Chondrocyte (in vitro differentiated cells): Measurements from ENCODE around the gene CARF. TPM values are rescaled to one million over a fixed set of nuclear protein-coding genes. Genes with fewer than 3 reads are reported as not detected.

Experiments used
- DNase-seq: peaks from one replicate; pipeline ENCODE4 v3.0.0; 2021; ENCODE audit warnings: mixed read lengths, low spot score
- H3K27ac Mint-ChIP-seq: one replicate; pipeline ENCODE4 v1.8.0; 2021; ENCODE audit warnings: mild to moderate bottlenecking, moderate library complexity, mixed read lengths; ENCODE audit not compliant: unreplicated experiment
- H3K27me3 Mint-ChIP-seq: 2 replicates; pipeline ENCODE4 v1.8.0; 2021; ENCODE audit warnings: low read depth, mixed read lengths
- H3K36me3 Mint-ChIP-seq: 2 replicates; pipeline ENCODE4 v1.8.0; 2021; ENCODE audit warnings: low read depth, mixed read lengths
- H3K4me1 Mint-ChIP-seq: 2 replicates; pipeline ENCODE4 v1.8.0; 2021; ENCODE audit warnings: low read depth, mild to moderate bottlenecking, mixed read lengths
- H3K4me3 Mint-ChIP-seq: one replicate; pipeline ENCODE4 v1.8.0; 2021; ENCODE audit warnings: mild to moderate bottlenecking, moderate library complexity, mixed read lengths; ENCODE audit not compliant: unreplicated experiment
- H3K9me3 Mint-ChIP-seq: 2 replicates; pipeline ENCODE4 v1.8.0; 2021; ENCODE audit warnings: low read depth, mixed read lengths
- CTCF ChIP-seq: fragments of 200-600 bp; sonication (generic); IDR thresholded peaks from 2 replicates; pipeline ENCODE4 v1.5.0; 2021; ENCODE audit warnings: antibody characterized with exemption, mild to moderate bottlenecking, moderate library complexity
- total RNA-seq: library from RNA; stranded (reverse); gene quantifications from 3 replicates; pipeline ENCODE4 v1.2.1, GENCODE V29; 2021

Gene CARF
- total RNA-seq, 1 donor from 2014 or later, result 8.4 TPM

GRCh38 chr2:202932425-202933138 is 20.5 kb downstream of the CARF start:
- no peak overlapping the region for H3K4me3 Mint-ChIP-seq
- TF ChIP-seq CTCF, result peak; percentile 18
- no peak for DNase-seq

DNA sequence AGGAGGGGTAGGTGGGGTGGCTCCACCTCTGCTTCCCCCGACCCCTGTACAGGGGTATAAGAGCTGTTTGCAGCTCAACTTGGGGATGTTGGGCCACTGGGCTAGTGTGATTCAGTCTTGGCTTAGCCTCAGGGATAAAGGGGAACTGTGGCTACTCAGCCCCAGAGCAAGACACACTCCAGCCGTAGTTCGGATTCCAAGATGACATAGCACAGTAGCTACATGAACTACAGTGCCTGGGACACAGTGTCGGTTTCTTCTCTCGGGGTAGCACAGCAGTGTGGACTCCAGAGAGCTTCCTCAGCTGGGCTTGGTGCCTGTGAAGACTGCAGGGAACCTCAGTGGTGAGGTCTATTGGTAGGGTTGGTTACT is 21.1 kb downstream of the CARF start:
- H3K4me3 Mint-ChIP-seq, result no peak overlapping the region
- peaks cover 23% of the 10 kb centered on the region for H3K4me1 Mint-ChIP-seq
- H3K9me3 Mint-ChIP-seq, result no peaks in the 10 kb centered on the region
- DNase-seq, result no peak
- TF ChIP-seq CTCF, result no peak
- peak overlapping the region; percentile 87 for H3K27ac Mint-ChIP-seq
- peaks cover 9% of the 10 kb centered on the region for H3K36me3 Mint-ChIP-seq
- no peaks in the 10 kb centered on the region for H3K27me3 Mint-ChIP-seq

More at GRCh38 chr2:202932425-202933138, 20.5 kb downstream of the CARF start:
- H3K4me1 Mint-ChIP-seq, result peaks cover 23% of the 10 kb centered on the region
- H3K27me3 Mint-ChIP-seq, result no peaks in the 10 kb centered on the region
- H3K36me3 Mint-ChIP-seq, result peaks cover 10% of the 10 kb centered on the region
- peak overlapping the region; percentile 87 for H3K27ac Mint-ChIP-seq
- H3K9me3 Mint-ChIP-seq, result no peaks in the 10 kb centered on the region

- Mint-ChIP-seq H3K36me3 (peaks cover 13% of the 10 kb centered on the region), H3K27ac (peak overlapping the region; percentile 87), H3K4me3 (no peak overlapping the region), H3K4me1 (peaks cover 23% of the 10 kb centered on the region), H3K27me3 (no peaks in the 10 kb centered on the region), H3K9me3 (no peaks in the 10 kb centered on the region)
- DNase-seq, result no peak
- no peak for TF ChIP-seq CTCF
Measured at GRCh38 chr2:202933958-202934357, 21.9 kb downstream of the CARF start.

GRCh38 chr2:202934456-202934855 is 22.4 kb downstream of the CARF start:
- no peak for DNase-seq
- H3K27ac Mint-ChIP-seq, result no peak overlapping the region
- TF ChIP-seq CTCF, result no peak

GRCh38 chr2:202938960-202939359 is 26.9 kb downstream of the CARF start:
- Mint-ChIP-seq H3K4me1 (no peaks in the 10 kb centered on the region), H3K4me3 (no peak overlapping the region), H3K27me3 (no peaks in the 10 kb centered on the region), H3K9me3 (no peaks in the 10 kb centered on the region), H3K36me3 (peaks cover 9% of the 10 kb centered on the region), H3K27ac (no peak overlapping the region)
- DNase-seq, result no peak
- no peak for TF ChIP-seq CTCF

More at GRCh38 chr2:202934456-202934855, 22.4 kb downstream of the CARF start:
- no peaks in the 10 kb centered on the region for H3K9me3 Mint-ChIP-seq
- H3K4me1 Mint-ChIP-seq, result peaks cover 23% of the 10 kb centered on the region
- H3K27me3 Mint-ChIP-seq, result no peaks in the 10 kb centered on the region
- no peak overlapping the region for H3K4me3 Mint-ChIP-seq
- peaks cover 12% of the 10 kb centered on the region for H3K36me3 Mint-ChIP-seq
